B cell (primary cell): ENCODE data around the gene SLC16A6. TPM values are rescaled to one million over a fixed set of nuclear protein-coding genes. Genes with fewer than 3 reads are reported as not detected.
"Not testable (repeated sequence)": the region's sequence is repeated elsewhere in the genome, so short reads cannot be mapped to it uniquely, and the experiment has no call there.

Source experiments
- ATAC-seq: fragments of 200-7000 bp; cut with Tn5 transposase; one replicate; pipeline ENCODE4 v1.10.0; 2021; ENCODE audit warnings: low read depth, mild to moderate bottlenecking, moderate number of reproducible peaks, moderate library complexity
- CTCF ChIA-PET: fragments of 350-600 bp; sonication (Branson Sonifier 250); formaldehyde crosslinking; loops from one replicate; lab custom pipeline; 2021; ENCODE audit warnings: antibody characterized with exemption, inconsistent platforms; lab: Charles Lee
- POLR2A ChIA-PET: fragments of 350-600 bp; sonication (Branson Sonifier 250); formaldehyde crosslinking; loops from one replicate; lab custom pipeline; 2021; ENCODE audit warnings: antibody characterized with exemption; lab: Charles Lee
- DNase-seq: peaks from one replicate; pipeline ENCODE4 v3.0.0; 2013
- H2AFZ ChIP-seq: 2 replicates; pipeline ENCODE4 v1.6.1; 2012; ENCODE audit warnings: mild to moderate bottlenecking, low read depth, low read length; ENCODE audit not compliant: insufficient read depth, poor library complexity, severe bottlenecking
- H3K27ac ChIP-seq, 2 donors: 1 replicate in 1 of 2; 2 replicates in 1 of 2; pipeline ENCODE4 v1.5.1; 2012 to 2013; ENCODE audit warnings: low read length in 2 of 2, mild to moderate bottlenecking in 2 of 2, moderate library complexity in 1 of 2
- H3K27me3 ChIP-seq, 4 experiments: fragments of 200-600 bp in 1 of 4; sonication (generic) in 1 of 4; replicated peaks in 1 of 4; 1 replicate in 2 of 4; 2 replicates in 2 of 4; pipeline versions ENCODE4 v1.6.1 to v1.7.0; 2013 to 2016; ENCODE audit warnings: low read length in 3 of 4, mild to moderate bottlenecking in 2 of 4, mixed read lengths in 1 of 4, moderate library complexity in 1 of 4; ENCODE audit not compliant: insufficient read depth in 4 of 4, control insufficient read depth in 3 of 4; ENCODE audit errors: control extremely low read depth in 1 of 4
- H3K36me3 ChIP-seq, 2 experiments: replicated peaks in 1 of 2; 1 replicate in 1 of 2; 2 replicates in 1 of 2; pipeline versions ENCODE4 v1.6.1 to v1.7.1; 2013; ENCODE audit warnings: low read length in 1 of 2; ENCODE audit not compliant: insufficient read depth in 2 of 2, control insufficient read depth in 1 of 2; ENCODE audit errors: control extremely low read depth in 1 of 2, extremely low read depth in 1 of 2
- H3K4me1 ChIP-seq, 2 donors: fragments of 200-600 bp in 1 of 2; sonication (generic) in 1 of 2; 1 replicate in 1 of 2; 2 replicates in 1 of 2; pipeline versions ENCODE4 v1.5.1 to v1.6.1; 2013 to 2017; ENCODE audit warnings: low read length in 2 of 2; ENCODE audit not compliant: control insufficient read depth in 2 of 2, insufficient read depth in 2 of 2
- H3K4me2 ChIP-seq: replicated peaks from 2 replicates; pipeline ENCODE3; 2012; ENCODE audit warnings: mild to moderate bottlenecking, low read depth, low read length; ENCODE audit not compliant: poor library complexity, severe bottlenecking
- H3K4me3 ChIP-seq, 5 experiments: fragments of 200-600 bp in 1 of 5; sonication (generic) in 1 of 5; 1 replicate in 3 of 5; 2 replicates in 2 of 5; pipeline versions ENCODE4 v1.5.1 to v1.7.0; 2011 to 2016; ENCODE audit warnings: low read length in 4 of 5, mild to moderate bottlenecking in 4 of 5, low read depth in 2 of 5, control low read depth in 1 of 5, moderate library complexity in 1 of 5; ENCODE audit not compliant: insufficient read depth in 1 of 5; ENCODE audit errors: control extremely low read depth in 1 of 5, extremely low read depth in 1 of 5
- H3K79me2 ChIP-seq: fragments of 200-600 bp; sonication (generic); one replicate; pipeline ENCODE4 v1.6.0; 2016; ENCODE audit warnings: low read length; ENCODE audit not compliant: control insufficient read depth, insufficient read depth
- H3K9ac ChIP-seq: fragments of 200-600 bp; sonication (generic); 2 replicates; pipeline ENCODE4 v1.6.1; 2017; ENCODE audit warnings: mild to moderate bottlenecking, low read length, moderate library complexity
- H3K9me3 ChIP-seq, 3 donors: one replicate each; pipeline versions ENCODE4 v1.6.1 to v1.7.1; 2013; ENCODE audit warnings: low read length in 2 of 3; ENCODE audit not compliant: control insufficient read depth in 2 of 3, insufficient read depth in 1 of 3; ENCODE audit errors: control extremely low read depth in 1 of 3
- H4K20me1 ChIP-seq: 2 replicates; pipeline ENCODE4 v1.6.0; 2012; ENCODE audit warnings: mild to moderate bottlenecking, low read length; ENCODE audit not compliant: insufficient read depth, control insufficient read depth, poor library complexity, severe bottlenecking
- H3K27ac Mint-ChIP-seq: one replicate; pipeline ENCODE4 v1.8.0; 2021; ENCODE audit warnings: mixed read lengths
- H3K27me3 Mint-ChIP-seq: one replicate; pipeline ENCODE4 v1.8.0; 2021; ENCODE audit warnings: mixed read lengths
- H3K4me1 Mint-ChIP-seq: one replicate; pipeline ENCODE4 v1.8.0; 2021; ENCODE audit warnings: mixed read lengths
- H3K4me3 Mint-ChIP-seq: one replicate; pipeline ENCODE4 v1.8.0; 2021; ENCODE audit warnings: mixed read lengths
- H3K9me3 Mint-ChIP-seq: one replicate; pipeline ENCODE4 v1.8.0; 2022; ENCODE audit warnings: mixed read lengths; ENCODE audit not compliant: insufficient read depth
- WGBS: methylation state at CpG from one replicate; pipeline ENCODE4 v1.1.5; 2013; ENCODE audit warnings: missing lambda C conversion rate; ENCODE audit not compliant: insufficient coverage; 5-methylcytosine and 5-hydroxymethylcytosine counted together
- intact Hi-C: fragments of 100-400 bp; cut with micrococcal nuclease; formaldehyde crosslinking; loops from one replicate; pipeline ENCODE4 v1.10.0; 2022
- polyA plus RNA-seq: library from polyadenylated mRNA; depleted of rRNA; stranded (reverse); fragments of >200 nt; gene quantifications from 2 replicates; pipeline ENCODE4 v1.2.3, GENCODE V29; 2012
- total RNA-seq, 2 donors: library from RNA; stranded (reverse); fragments of 120-200 nt in 1 of 2; gene quantifications; 1 replicate in 1 of 2; 2 replicates in 1 of 2; pipeline versions ENCODE4 v1.2.3 to v1.2.4, GENCODE V29; 2013 to 2022
- TF ChIP-seq, protein P1 (sequence below): fragments of 200-600 bp; IDR thresholded peaks from one replicate; pipeline ENCODE4 v1.8.0; 2022; ENCODE audit warnings: antibody characterized with exemption, mild to moderate bottlenecking

SLC16A6 gene
- total and polyA plus RNA-seq, 2 donors (not counting 1 experiment from before 2014, with no cell fraction given), result 1.1 to 3.8 TPM

- Histone ChIP-seq H3K27ac (peak overlapping the region; percentile 30 to 84), H3K79me2 (peaks cover 9% of the 10 kb centered on the region), H3K36me3 (peaks cover 0 to 24% of the 10 kb centered on the region in 2 experiments), H4K20me1 (no peaks in the 10 kb centered on the region), H3K4me1 (peaks cover 63 to 77% of the 10 kb centered on the region in 2 donors), H3K4me3 (no peak overlapping the region), H3K27me3 (no peaks in the 10 kb centered on the region), H3K9ac (no peak overlapping the region), H3K4me2 (peak overlapping the region; percentile 41), H2AFZ (no peak overlapping the region), H3K9me3 (no peaks in the 10 kb centered on the region)
- no peaks in the 10 kb centered on the region for H3K27me3 Mint-ChIP-seq
- ATAC-seq (no peak), DNase-seq (no peak)
- H3K27ac Mint-ChIP-seq, result peak overlapping the region; percentile 85
- intact Hi-C loops, result no loop called here
- POLR2A ChIA-PET, result interaction anchor here (0.8 to 1.6 kb wide), 2 partner anchors 11 to 50 kb away, joined by 3 read pairs; no protein-coding TSS in a partner anchor
- CTCF ChIA-PET, result no interaction called here
- 82% methylated on average over 3 of the region's 4 CpGs for WGBS
- TF ChIP-seq, protein P1, sequence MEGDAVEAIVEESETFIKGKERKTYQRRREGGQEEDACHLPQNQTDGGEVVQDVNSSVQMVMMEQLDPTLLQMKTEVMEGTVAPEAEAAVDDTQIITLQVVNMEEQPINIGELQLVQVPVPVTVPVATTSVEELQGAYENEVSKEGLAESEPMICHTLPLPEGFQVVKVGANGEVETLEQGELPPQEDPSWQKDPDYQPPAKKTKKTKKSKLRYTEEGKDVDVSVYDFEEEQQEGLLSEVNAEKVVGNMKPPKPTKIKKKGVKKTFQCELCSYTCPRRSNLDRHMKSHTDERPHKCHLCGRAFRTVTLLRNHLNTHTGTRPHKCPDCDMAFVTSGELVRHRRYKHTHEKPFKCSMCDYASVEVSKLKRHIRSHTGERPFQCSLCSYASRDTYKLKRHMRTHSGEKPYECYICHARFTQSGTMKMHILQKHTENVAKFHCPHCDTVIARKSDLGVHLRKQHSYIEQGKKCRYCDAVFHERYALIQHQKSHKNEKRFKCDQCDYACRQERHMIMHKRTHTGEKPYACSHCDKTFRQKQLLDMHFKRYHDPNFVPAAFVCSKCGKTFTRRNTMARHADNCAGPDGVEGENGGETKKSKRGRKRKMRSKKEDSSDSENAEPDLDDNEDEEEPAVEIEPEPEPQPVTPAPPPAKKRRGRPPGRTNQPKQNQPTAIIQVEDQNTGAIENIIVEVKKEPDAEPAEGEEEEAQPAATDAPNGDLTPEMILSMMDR, result no peak
- H3K4me1 Mint-ChIP-seq, result peaks cover 78% of the 10 kb centered on the region
- peak overlapping the region; percentile 72 for H3K4me3 Mint-ChIP-seq
- H3K9me3 Mint-ChIP-seq, result no peaks in the 10 kb centered on the region
These were observed 35.8 kb downstream of the SLC16A6 start for GRCh38 chr17:68255151-68255550.

DNA sequence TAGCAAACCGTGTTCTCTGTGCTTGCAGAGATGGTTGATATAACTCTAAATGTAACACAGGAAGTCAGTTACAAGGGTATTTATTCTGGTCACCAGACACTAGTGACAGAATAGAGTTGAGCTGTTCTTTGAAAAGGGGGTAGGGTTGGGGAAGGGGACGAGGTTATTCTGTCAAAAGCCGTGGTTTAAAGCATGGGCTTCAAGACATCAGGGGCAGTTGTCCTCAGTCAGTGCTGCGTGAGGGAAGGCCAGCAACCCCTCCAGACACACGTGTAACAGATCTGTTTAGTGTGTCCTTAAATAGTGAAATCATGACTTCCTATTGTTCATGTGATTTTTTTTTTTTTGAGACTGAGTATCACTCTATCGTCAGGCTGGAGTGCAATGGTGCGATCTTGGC, 37.5 kb downstream of the SLC16A6 start:
- H3K9me3 ChIP-seq, H3K9me3 Mint-ChIP-seq, H3K9ac ChIP-seq, H3K79me2 ChIP-seq, ATAC-seq, H2AFZ ChIP-seq, H3K27me3 Mint-ChIP-seq, H3K4me3 ChIP-seq, H3K27me3 ChIP-seq, H4K20me1 ChIP-seq, intact Hi-C loops: not testable (repeated sequence)
- Histone ChIP-seq H3K27ac (peak overlapping the region; percentile 70 to 80), H3K36me3 (peaks cover 0 to 24% of the 10 kb centered on the region in 2 experiments), H3K4me1 (peaks cover 65 to 81% of the 10 kb centered on the region in 2 donors), H3K4me2 (peak overlapping the region; percentile 39)
- DNase-seq, result peak; percentile 56
- ChIA-PET POLR2A (interaction anchor here (0.7 kb wide), 1 partner anchor 57 kb away, joined by 3 read pairs; no protein-coding TSS in a partner anchor), CTCF (interaction anchor here (0.6 to 2.8 kb wide), 2 partner anchors 54 to 215 kb away, joined by 3 to 11 read pairs; no protein-coding TSS in a partner anchor)
- WGBS, result 20% methylated on average over 4 of the region's 7 CpGs
- peak overlapping the region; percentile 73 for H3K27ac Mint-ChIP-seq
- H3K4me1 Mint-ChIP-seq, result peaks cover 80% of the 10 kb centered on the region
- H3K4me3 Mint-ChIP-seq, result peak overlapping the region; percentile 41
